Measurements from ENCODE around the gene CLDND2. TPM values are rescaled to one million over a fixed set of nuclear protein-coding genes. Genes with fewer than 3 reads are reported as not detected.

The CLDND2 gene
- total RNA-seq, 3 donors from 2014 or later, result 1.3 to 2.1 (median 1.3) TPM

- DNase-seq (no peak), ATAC-seq (no peak)
- Histone ChIP-seq H3K9me3 (no peaks in the 10 kb centered on the region), H3K36me3 (ENCODE audit: low read depth) (no peaks in the 10 kb centered on the region), H3K4me1 (ENCODE audit: low read depth) (no peaks in the 10 kb centered on the region), H3K4me3 (no peak within 1 kb of the TSS)
- TF ChIP-seq CTCF (IDR thresholded peaks at IDR 0.05), result no peak
- intact Hi-C loops (cut with DNase I, micrococcal nuclease), result no loop called here
Observed at GRCh38 chr19:51387924-51388389, 19.2 kb upstream of the CLDND2 start, which contains the start of gene LIM2. LIM2 (minus strand) TSS chr19:51387974; CDS start chr19:51387443, 531 bp downstream.

GRCh38 chr19:51386882-51387520 lies 18.2 kb upstream of the CLDND2 start:
- no peaks in the 10 kb centered on the region for H3K9me3 ChIP-seq
- DNase-seq (no peak), ATAC-seq (no peak)
- H3K4me3 ChIP-seq, result no peak overlapping the region
- H3K4me1 ChIP-seq (ENCODE audit: low read depth), result no peaks in the 10 kb centered on the region
- no peak for TF ChIP-seq CTCF (IDR thresholded peaks at IDR 0.05)
- intact Hi-C loops (cut with DNase I, micrococcal nuclease), result no loop called here
- no peaks in the 10 kb centered on the region for H3K36me3 ChIP-seq (ENCODE audit: low read depth)

GRCh38 chr19:51382004-51382403 lies 13.2 kb upstream of the CLDND2 start:
- Histone ChIP-seq H3K4me1 (ENCODE audit: low read depth) (no peaks in the 10 kb centered on the region), H3K9me3 (peaks cover 2% of the 10 kb centered on the region), H3K4me3 (no peak overlapping the region), H3K36me3 (ENCODE audit: low read depth) (no peaks in the 10 kb centered on the region)
- TF ChIP-seq CTCF (IDR thresholded peaks at IDR 0.05), result no peak
- DNase-seq (no peak), ATAC-seq (no peak)
- intact Hi-C loops (cut with DNase I, micrococcal nuclease), result no loop called here

GRCh38 chr19:51380379-51380778 lies 11.6 kb upstream of the CLDND2 start:
- H3K4me3 ChIP-seq, result no peak overlapping the region
- ATAC-seq (no peak), DNase-seq (no peak)
- TF ChIP-seq CTCF (IDR thresholded peaks at IDR 0.05), result no peak
- peaks cover 2% of the 10 kb centered on the region for H3K9me3 ChIP-seq
- H3K36me3 ChIP-seq (ENCODE audit: low read depth), result no peaks in the 10 kb centered on the region
- intact Hi-C loops (cut with DNase I, micrococcal nuclease), result no loop called here
- H3K4me1 ChIP-seq (ENCODE audit: low read depth), result no peaks in the 10 kb centered on the region

GRCh38 chr19:51377422-51377821 lies 8.6 kb upstream of the CLDND2 start:
- Histone ChIP-seq H3K36me3 (ENCODE audit: low read depth) (no peaks in the 10 kb centered on the region), H3K9me3 (peaks cover 2% of the 10 kb centered on the region), H3K4me3 (no peak overlapping the region), H3K4me1 (ENCODE audit: low read depth) (no peaks in the 10 kb centered on the region)
- intact Hi-C loops (cut with DNase I, micrococcal nuclease), result no loop called here
- TF ChIP-seq CTCF (IDR thresholded peaks at IDR 0.05), result no peak
- ATAC-seq, result no peak
- DNase-seq, result no peak

Measured in mucosa of descending colon (tissue), 3 donors.